T-helper 2 cell treated with Interferon-gamma antibody and Interleukin-4, amounts not matched to agents 100 ng/mL and 5 ng/mL, for 36 hours (primary cell): Measurements from ENCODE around the gene STPG2. TPM values are rescaled to one million over a fixed set of nuclear protein-coding genes. Genes with fewer than 3 reads are reported as not detected.
"Not testable (repeated sequence)": the region's sequence is repeated elsewhere in the genome, so short reads cannot be mapped to it uniquely, and the experiment has no call there.

Experiments
- intact Hi-C: fragments of 100-400 bp; cut with micrococcal nuclease; formaldehyde crosslinking; loops from one replicate; pipeline ENCODE4 v1.15.1; 2023
- total RNA-seq: library from RNA; stranded (reverse); gene quantifications from 2 replicates; pipeline ENCODE4 v1.2.3, GENCODE V29; 2022

Gene STPG2
- total RNA-seq, 1 donor from 2014 or later, result not detected

DNA sequence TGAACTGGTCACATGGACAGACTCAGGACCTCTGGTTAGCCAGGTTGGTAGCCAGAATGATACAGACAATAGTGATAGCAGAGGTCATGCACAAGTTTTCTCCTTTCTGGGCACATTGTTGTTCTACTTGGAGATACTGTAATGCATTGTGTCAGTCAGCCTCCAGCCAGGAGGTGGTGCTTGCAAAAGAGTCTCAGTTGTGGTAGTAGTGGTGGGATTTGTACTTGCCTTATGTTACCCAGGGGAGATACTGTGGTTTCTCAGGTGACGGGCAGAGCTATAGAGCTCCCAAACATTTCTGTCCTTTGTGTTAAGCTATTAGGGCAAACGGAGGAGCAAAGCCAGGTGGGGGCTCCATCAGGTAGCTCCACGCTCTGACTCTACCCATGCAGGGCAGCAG lies 190.5 kb downstream of the STPG2 start:
- intact Hi-C loops, result no loop called here

DNA sequence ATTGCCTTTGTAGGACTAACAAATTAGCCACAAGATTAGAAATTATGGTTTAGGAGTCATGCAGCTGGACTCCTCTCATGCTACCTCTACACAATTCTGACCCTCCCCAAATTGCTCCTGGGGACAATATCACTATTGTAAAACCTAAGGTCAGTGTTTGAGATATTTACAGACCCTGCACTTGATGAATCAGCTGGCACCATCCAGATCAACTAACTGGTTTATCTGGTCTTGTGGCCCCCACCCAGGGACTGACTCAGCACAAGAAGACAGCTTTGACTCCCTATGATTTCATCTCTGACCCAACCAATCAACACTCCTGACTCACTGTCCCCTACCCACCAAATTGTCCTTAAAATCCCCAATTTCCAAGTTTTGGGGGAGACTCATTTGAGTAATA lies 192.4 kb downstream of the STPG2 start:
- intact Hi-C loops, result no loop called here

DNA sequence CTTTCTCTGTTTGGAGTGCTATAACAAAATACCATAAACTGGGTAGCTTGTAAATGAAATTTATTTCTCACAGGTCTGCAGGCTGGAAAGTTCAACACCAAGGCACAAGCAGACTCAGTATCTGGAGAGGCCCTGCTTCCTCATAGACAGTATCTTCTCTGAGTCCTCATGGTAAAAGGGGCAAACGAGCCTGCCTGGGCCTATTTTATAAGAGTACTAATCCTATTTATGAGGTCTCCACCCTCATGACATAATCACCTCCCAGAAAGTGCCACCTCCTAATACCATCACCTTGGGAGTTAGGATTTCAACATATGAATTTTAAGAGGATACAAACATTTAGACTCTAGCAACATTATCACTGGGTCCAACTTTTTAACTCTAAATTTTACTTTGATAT lies 200.3 kb downstream of the STPG2 start:
- intact Hi-C loops, result no loop called here

DNA sequence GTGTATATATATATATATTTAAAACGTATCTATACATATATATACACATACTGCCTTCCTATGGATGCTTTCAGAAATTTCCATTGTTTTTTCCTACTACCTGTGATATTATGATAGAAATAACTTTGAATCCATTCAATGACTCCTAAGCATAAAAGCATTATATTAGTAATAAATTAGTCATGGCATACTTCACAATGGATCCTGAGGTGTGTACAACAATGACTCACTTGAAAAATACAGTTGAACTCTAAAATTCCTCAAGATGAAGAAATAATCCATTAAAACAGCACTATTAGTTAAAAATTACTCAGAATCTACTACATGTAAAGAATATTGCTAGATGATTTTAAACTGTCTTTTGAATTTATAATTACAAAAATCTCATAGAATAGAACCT lies 201.1 kb downstream of the STPG2 start:
- intact Hi-C loops, result no loop called here

DNA sequence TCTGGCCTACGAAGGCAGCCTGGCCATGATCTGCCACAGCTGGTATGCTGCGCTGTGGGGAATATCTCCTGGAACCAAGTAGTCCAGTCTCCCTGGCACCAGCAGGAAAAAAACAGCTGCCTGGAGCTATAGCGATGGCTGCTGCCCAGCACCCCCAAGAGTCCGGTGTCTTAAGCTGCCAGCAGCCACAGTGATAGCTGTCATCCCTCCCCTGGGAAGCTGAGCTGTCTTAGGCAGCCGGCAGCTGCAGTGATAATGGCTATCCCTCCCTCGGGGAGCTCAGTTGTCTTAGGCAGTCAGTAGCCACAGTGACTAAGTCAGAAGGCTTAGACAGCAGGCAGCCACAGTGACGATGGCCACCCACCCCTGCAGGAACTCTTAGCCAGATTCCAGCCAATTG lies 205.1 kb downstream of the STPG2 start:
- intact Hi-C loops, result no loop called here

DNA sequence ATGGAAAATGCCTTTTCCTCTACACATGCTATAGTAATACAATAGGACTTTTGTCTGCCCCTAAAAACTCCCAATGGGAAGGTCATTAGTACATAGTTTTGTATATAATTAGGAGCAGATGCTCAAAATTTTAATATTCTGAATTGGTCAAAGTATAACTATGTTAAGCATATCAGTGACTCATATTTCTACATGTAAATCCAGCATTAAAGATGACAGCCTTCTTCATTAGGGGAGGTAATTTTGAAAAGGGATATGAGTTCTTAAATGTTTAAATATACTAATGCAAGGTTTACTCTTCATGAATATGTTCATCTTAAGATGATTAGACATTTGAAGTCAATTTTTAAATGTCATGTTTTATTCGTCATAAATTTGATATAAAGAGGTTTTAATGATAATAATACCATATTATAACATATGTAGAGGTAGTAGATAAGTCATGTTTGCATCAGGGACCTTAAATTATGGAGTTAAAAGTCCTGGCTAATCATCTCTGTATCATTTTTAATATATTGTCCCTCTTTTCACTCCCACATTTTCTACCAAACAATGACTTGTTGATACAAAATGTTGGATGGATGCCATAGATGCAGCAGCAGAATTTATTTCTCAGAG lies 218.8 kb downstream of the STPG2 start:
- intact Hi-C loops, result no loop called here

DNA sequence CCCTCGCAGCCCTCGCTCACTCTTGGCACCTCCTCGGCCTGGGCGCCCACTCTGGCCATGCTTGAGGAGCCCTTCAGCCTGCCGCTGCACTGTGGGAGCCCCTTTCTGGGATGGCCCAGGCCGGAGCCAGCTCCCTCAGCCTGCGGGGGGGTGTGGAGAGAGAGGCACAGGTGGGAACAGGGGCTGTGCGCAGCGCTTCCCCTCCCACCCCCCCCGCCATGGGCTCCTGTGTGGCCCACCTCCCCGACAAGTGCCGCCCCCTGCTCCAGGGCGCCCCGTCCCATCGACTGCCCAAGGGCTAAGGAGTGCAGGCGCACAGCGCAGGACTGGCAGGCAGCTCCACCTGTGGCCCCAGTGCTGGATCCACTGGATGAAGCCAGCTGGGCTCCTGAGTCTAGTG lies 220.2 kb downstream of the STPG2 start:
- intact Hi-C loops, result no loop called here

DNA sequence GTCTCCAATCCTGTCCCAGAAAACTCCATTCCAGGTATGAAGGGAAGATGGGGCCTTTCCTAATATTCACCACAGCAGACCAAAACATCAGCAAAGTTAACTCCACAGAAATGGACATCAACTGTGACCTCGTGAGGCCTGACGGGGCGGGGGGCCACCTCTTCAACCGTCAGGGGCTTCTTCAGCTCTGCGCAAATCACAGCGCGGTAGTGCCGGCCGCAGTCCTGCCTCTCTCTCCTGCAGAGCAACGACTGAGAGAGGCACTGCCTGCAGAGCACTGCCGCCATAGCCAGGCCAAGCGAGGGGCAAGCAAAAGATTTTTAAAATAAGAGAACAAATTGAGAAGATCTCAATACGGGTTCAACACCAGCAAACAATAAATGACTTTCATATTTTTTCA lies 226.2 kb downstream of the STPG2 start:
- intact Hi-C loops, result no loop called here

DNA sequence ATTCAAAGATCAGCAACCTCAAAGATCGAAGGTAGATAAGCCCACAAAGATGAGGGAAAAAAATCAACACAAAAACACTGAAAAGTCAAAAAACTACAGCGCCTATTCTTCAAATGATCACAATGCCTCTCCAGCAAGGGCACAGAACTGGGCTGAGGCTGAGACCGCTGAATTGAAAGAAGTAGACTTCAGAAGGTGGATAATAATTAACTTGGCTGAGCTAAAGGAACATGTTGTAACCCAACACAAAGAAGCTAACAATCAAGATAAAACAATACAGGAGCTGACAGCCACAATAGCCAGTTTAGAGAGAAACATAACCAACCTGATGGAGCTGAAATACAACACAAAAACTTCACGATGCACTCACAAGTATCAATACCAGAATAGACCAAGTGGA lies 231.1 kb downstream of the STPG2 start:
- intact Hi-C loops, result no loop called here

DNA sequence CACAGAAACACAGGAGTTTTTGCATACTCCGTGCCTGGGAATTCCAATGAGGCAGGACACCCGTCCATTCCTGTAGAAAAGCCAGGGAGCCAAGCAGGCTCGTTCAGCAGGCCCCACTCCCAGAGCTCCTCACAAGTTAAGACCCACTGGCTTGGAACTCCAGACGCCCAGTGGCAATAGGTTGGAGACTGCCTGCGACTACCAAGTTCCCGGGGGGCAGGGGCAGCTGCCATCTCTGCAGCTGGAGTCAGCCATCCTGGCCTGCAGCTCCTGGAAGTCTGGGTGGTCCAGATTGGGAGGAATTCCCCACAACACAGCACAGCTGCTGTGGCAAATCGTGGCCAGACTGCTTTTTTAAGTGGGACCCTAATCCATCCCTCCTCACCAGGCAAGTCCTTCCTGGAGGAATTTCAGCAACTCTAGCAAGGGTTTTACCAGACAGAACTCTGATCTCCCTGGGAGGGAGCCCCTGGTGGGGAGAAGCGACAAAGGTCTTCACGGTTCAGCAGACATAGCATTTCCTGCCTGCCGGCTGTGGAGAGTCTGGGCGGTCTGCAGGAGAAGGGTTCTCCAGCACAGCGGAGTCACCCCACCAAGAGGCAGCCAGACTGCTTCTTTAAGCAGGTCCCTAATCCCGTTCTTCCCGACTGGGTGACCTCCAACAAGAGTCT lies 231.9 kb downstream of the STPG2 start:
- intact Hi-C loops, result no loop called here

DNA sequence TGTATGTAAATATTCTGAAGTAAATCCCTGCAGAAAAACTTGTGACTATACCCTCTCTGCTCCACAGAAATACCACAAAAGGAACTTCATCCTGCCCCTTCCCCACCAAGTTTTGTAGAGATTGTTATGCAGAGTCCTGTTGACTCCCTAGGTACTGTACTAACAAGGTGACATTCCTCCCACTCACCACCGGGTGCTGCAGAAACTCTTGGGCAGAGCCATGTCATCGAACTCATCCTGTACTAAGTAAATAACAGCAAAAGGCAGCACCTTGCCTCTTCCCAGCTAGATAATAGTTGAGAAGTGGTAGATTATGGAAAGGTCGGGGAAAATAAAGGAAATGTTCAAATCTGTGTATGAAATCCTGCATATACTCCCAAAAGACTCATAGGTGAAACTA lies 233.3 kb downstream of the STPG2 start:
- intact Hi-C loops, result no loop called here

DNA sequence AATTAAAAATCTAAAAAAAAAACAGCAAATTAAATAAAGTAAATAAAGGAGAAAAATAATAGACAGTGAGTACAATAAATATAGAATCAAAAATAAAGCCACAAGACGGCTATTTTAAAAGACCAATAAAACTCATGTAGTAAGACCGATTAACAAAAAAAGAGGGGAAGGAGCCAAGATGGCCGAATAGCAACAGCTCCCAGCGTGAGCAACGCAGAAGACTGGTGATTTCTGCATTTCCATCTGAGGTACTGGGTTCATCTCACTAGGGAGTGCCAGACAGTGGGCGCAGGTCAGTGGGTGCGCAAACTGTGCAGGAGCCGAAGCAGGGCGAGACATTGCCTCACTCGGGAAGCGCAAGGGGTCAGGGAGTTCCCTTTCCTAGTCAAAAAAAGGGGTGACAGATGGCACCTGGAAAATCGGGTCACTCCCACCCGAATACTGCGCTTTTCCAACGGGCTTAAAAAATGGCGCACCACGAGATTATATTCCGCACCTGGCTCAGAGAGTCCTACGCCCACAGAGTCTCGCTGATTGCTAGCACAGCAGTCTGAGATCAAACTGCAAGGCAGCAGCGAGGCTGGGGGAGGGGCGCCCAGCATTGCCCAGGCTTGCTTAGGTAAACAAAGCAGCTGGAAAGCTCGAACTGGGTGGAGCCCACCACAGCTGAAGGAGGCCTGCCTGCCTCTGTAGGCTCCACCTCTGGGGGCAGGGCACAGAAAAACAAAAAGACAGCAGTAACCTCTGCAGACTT lies 239.7 kb downstream of the STPG2 start:
- intact Hi-C loops, result not testable (repeated sequence)

DNA sequence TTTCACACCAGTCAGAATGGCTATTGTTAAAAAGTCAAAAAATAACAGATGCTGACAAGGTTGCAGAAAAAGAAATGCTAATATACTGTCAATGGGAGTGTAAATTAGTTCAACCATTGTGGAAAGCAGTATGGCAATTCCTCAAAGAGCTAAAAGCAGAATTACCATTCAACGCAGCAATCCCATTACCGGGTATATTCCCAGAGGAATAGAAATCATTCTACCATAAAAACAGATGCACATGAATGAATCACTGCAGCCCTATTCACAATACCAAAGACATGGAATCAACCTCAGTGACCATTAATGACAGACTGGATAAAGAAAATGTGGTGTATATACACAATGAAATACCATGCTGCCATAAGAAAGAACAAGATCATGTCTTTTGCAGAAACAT lies 243.0 kb downstream of the STPG2 start:
- intact Hi-C loops, result no loop called here

DNA sequence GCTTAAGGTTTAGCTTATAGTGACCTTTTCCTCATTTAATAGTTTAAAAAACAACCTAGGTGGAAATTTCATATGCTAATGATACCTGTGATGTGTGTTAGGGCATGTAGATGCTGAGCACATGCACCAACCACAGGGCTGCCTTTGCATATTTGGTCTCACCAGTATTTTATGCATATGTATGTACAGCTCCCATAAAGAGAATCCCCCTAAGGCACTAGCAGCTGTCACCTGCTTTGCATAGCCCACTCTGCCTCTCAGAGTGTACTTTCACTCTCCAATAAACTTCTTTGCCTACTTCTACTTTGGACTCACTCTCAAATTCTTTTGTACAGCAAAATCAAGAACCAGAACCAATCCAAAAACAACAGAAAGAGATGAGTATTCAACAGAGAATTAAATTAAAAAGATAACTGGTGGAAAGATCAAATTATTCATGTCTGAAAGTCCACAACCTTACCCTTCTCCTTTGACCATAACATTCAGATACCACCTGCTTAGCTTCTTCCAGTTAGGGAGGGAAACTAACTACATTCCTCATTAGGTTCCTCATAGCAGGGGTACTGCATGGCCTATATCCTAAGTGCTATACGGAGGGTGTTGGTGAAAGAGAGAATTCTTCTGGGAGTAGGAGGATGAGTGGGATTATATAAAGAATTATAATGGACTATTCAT lies 250.5 kb downstream of the STPG2 start:
- intact Hi-C loops, result no loop called here

DNA sequence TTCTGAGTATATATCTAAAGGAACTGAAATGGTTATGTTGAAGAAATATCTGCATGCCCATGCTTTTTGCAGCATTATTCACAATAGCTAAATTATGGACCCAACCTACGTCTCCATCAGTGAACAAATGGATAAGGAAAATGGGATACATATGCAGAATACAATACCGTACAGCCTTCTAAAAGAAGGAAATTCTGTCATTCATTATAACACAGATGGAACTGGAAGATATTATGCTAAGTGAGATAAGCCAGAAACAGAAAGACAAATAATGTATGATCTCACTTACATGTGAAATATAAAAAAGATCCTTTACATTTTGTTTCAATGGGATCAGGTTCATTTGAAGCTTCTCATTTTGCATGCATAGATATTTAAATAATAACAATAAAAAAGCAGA lies 263.3 kb downstream of the STPG2 start:
- intact Hi-C loops, result no loop called here

DNA sequence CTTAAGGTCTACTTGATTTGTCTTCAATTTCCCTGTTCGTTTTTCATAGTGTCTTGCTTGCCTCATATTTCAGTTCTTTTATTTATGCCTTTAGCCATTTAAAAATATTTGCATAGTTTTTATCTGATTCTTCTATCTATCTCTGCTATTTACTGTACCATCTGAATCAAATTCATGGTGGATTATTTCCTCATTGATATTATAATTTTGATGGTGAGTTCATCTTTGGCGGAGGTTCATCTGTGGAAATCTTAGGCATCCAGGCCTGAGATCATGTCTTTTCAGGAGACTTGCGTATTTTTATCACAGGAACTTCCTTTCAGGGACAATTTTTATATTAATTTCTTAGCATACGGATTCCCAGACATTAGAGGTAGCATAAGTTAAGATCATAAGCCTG lies 275.2 kb downstream of the STPG2 start:
- intact Hi-C loops, result no loop called here

DNA sequence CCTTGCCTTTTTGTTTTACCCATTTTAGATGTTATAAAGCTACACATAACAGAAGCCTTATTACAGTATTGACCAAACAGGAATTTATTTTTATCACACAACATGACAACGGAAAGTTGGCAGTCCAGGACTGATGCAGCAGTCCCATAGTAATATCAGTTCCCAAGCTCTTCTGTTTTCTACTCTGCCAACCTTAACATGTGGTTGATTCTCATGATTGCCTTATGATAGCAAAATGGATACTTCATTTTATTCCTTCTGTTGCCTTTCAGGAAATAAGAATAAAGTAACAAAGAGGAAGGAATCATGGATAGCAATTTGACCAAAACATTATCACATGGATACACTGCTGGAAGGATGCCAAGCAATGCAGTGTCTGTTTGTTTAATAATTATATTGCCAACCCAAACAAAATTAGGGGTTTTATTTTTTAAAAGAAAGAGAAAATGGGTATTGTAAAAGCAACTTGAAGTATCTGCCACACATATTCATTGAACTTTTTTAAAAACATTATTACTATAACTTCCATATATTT lies 275.7 kb downstream of the STPG2 start:
- intact Hi-C loops, result no loop called here

DNA sequence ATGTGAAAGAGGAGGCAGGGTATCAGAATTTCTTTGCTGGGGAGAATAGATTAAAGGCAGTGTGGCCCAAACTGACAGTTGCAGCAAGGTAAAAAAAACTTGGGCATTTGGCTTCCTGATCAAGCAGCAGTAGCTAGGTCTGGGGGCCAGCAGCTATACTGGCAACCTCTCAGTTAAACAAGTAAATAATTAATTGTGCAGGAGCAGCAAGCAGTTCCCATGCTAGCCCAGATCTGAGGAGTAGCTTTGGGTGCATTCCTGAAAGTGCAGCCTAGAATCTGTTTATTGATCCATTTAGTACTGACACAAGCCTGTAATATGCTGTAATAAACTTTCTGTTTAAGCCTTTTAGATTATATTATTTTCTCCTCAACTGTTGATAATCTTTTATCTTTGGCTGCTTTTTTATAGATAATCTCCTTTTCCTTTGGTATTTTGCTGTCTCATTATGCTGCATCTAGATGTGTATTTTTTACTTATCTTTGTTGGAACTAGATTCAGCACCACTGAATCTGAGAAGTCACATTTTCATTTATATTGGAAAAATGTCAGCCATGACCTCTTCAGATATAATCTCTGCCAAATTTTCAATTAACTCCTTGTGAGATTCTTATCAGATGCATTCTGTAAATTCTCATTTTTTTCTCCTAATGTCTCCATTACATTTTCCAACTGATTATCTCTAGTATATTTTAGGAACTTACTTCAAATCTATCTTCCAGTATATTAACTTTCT lies 276.3 kb downstream of the STPG2 start:
- intact Hi-C loops, result no loop called here

DNA sequence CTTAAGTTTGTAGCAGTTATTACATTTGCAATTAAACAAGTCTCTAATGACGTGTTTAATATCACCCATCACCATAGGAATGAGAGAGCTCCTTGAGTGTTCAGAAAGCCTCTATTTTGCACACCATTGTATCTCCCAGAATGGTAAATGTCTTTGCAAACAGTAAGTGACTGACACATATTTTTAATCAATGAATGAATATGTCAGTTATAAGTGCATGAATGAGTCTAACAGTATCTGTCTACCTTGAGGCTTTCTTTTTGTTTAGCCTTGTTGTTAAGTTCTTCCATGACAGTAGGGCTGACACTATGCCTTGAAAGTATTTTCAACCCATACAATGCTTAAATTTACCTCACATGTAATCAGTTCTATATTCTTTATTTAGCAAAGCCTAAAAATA lies 292.2 kb downstream of the STPG2 start:
- intact Hi-C loops, result no loop called here

DNA sequence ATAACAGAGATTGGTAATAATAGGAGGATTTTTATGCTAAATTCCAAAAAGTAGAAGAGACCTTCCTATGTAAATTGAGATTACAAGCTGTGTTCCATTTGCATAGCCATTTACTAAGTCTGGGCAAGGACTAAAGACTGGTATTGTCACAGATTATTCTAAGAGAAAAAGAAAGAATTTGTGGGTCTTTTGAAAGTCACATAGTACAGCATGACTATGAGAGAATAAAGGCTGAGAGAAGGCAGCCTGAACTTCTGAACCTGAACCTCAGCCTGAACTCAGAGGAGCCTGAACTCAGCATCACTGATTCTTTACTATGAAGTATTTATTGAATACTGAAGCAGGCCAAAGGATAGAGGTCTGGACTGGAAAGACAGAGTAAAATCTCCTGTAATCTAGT lies 297.5 kb downstream of the STPG2 start:
- intact Hi-C loops, result no loop called here

DNA sequence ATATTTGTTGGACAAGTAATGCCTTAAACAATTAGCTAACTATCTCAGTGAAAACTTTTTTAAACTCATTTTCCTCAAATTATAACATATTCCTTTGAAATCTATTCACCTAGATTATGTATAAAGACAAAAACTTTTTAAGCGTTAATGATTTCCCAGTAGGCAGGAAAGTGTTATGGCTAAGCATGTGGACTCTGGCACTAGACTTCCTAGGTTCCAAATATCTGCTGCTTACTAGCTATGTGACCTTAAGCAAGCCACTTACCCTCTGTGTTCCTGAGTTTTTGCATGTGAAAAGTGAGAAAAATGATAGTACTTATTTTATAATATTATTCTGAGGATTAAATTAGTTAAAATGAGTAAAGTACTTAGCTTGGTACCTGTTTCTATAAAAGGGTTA lies 301.8 kb downstream of the STPG2 start:
- intact Hi-C loops, result no loop called here
